ENCODE results near the gene NRG2. TPM values are rescaled to one million over a fixed set of nuclear protein-coding genes. Genes with fewer than 3 reads are reported as not detected.

The NRG2 gene
- total and polyA plus RNA-seq, 2 experiments from 2014 or later = 0.37 to 1.3 TPM

GRCh38 chr5:139811274-139811607, 231.9 kb downstream of the NRG2 start:
- no peak overlapping the region for H3K4me2 ChIP-seq
- H3K79me2 ChIP-seq (replicated peaks; ENCODE audit: insufficient read depth) = no peaks in the 10 kb centered on the region
- Mint-ChIP-seq H3K9me3 (no peaks in the 10 kb centered on the region; the same call in 2 of the 3 replicates), H3K27ac (no peak overlapping the region), H3K36me3 (ENCODE audit: low read depth) (no peaks in the 10 kb centered on the region), H3K4me1 (no peaks in the 10 kb centered on the region; the same call in 2 of the 3 replicates), H3K4me3 (no peak overlapping the region), H3K27me3 (ENCODE audit: insufficient read depth, low read depth, poor library complexity) (peaks cover 25% of the 10 kb centered on the region)
- H2AFZ ChIP-seq = no peak overlapping the region
- DNase-seq (ENCODE audit: low spot score) (no peak), ATAC-seq (no peak)
- H3F3A ChIP-seq (replicated peaks; ENCODE audit: low read depth) = no peaks in the 10 kb centered on the region
- no peaks in the 10 kb centered on the region for H3K27me3 ChIP-seq (ENCODE audit: insufficient read depth)
- no peak overlapping the region for H3K4me3 ChIP-seq
- TF ChIP-seq, protein P1, sequence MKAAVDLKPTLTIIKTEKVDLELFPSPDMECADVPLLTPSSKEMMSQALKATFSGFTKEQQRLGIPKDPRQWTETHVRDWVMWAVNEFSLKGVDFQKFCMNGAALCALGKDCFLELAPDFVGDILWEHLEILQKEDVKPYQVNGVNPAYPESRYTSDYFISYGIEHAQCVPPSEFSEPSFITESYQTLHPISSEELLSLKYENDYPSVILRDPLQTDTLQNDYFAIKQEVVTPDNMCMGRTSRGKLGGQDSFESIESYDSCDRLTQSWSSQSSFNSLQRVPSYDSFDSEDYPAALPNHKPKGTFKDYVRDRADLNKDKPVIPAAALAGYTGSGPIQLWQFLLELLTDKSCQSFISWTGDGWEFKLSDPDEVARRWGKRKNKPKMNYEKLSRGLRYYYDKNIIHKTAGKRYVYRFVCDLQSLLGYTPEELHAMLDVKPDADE (IDR thresholded peaks at IDR 0.05) = no peak
- TF ChIP-seq ZNF114 (CRISPR knock-in tag; IDR thresholded peaks at IDR 0.05) (no peak), CTCF (conservative IDR thresholded peaks at IDR 0.05; ENCODE audit: low read depth in 2 of 2) (no peak), POLR2AphosphoS5 (IDR thresholded peaks at IDR 0.05; ENCODE audit: low read depth) (no peak), ZNF331 (CRISPR knock-in tag; IDR thresholded peaks at IDR 0.05; ENCODE audit: low read depth) (no peak), EZH2 (IDR thresholded peaks at IDR 0.05; ENCODE audit: low read depth, unreplicated experiment) (no peak), CREB1 (CRISPR knock-in tag; IDR thresholded peaks at IDR 0.05; ENCODE audit: low read depth) (no peak), EZH2phosphoT487 (IDR thresholded peaks at IDR 0.05; ENCODE audit: unreplicated experiment) (no peak), NANOG (IDR thresholded peaks at IDR 0.05; ENCODE audit: borderline replicate concordance) (no peak), JUNB (IDR thresholded peaks at IDR 0.05; ENCODE audit: unreplicated experiment) (no peak), STAT1 (IDR thresholded peaks at IDR 0.05; ENCODE audit: unreplicated experiment) (no peak)
- TF ChIP-seq, protein P2, sequence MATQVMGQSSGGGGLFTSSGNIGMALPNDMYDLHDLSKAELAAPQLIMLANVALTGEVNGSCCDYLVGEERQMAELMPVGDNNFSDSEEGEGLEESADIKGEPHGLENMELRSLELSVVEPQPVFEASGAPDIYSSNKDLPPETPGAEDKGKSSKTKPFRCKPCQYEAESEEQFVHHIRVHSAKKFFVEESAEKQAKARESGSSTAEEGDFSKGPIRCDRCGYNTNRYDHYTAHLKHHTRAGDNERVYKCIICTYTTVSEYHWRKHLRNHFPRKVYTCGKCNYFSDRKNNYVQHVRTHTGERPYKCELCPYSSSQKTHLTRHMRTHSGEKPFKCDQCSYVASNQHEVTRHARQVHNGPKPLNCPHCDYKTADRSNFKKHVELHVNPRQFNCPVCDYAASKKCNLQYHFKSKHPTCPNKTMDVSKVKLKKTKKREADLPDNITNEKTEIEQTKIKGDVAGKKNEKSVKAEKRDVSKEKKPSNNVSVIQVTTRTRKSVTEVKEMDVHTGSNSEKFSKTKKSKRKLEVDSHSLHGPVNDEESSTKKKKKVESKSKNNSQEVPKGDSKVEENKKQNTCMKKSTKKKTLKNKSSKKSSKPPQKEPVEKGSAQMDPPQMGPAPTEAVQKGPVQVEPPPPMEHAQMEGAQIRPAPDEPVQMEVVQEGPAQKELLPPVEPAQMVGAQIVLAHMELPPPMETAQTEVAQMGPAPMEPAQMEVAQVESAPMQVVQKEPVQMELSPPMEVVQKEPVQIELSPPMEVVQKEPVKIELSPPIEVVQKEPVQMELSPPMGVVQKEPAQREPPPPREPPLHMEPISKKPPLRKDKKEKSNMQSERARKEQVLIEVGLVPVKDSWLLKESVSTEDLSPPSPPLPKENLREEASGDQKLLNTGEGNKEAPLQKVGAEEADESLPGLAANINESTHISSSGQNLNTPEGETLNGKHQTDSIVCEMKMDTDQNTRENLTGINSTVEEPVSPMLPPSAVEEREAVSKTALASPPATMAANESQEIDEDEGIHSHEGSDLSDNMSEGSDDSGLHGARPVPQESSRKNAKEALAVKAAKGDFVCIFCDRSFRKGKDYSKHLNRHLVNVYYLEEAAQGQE (IDR thresholded peaks at IDR 0.05; ENCODE audit: unreplicated experiment) = no peak
- TF ChIP-seq, protein P3, sequence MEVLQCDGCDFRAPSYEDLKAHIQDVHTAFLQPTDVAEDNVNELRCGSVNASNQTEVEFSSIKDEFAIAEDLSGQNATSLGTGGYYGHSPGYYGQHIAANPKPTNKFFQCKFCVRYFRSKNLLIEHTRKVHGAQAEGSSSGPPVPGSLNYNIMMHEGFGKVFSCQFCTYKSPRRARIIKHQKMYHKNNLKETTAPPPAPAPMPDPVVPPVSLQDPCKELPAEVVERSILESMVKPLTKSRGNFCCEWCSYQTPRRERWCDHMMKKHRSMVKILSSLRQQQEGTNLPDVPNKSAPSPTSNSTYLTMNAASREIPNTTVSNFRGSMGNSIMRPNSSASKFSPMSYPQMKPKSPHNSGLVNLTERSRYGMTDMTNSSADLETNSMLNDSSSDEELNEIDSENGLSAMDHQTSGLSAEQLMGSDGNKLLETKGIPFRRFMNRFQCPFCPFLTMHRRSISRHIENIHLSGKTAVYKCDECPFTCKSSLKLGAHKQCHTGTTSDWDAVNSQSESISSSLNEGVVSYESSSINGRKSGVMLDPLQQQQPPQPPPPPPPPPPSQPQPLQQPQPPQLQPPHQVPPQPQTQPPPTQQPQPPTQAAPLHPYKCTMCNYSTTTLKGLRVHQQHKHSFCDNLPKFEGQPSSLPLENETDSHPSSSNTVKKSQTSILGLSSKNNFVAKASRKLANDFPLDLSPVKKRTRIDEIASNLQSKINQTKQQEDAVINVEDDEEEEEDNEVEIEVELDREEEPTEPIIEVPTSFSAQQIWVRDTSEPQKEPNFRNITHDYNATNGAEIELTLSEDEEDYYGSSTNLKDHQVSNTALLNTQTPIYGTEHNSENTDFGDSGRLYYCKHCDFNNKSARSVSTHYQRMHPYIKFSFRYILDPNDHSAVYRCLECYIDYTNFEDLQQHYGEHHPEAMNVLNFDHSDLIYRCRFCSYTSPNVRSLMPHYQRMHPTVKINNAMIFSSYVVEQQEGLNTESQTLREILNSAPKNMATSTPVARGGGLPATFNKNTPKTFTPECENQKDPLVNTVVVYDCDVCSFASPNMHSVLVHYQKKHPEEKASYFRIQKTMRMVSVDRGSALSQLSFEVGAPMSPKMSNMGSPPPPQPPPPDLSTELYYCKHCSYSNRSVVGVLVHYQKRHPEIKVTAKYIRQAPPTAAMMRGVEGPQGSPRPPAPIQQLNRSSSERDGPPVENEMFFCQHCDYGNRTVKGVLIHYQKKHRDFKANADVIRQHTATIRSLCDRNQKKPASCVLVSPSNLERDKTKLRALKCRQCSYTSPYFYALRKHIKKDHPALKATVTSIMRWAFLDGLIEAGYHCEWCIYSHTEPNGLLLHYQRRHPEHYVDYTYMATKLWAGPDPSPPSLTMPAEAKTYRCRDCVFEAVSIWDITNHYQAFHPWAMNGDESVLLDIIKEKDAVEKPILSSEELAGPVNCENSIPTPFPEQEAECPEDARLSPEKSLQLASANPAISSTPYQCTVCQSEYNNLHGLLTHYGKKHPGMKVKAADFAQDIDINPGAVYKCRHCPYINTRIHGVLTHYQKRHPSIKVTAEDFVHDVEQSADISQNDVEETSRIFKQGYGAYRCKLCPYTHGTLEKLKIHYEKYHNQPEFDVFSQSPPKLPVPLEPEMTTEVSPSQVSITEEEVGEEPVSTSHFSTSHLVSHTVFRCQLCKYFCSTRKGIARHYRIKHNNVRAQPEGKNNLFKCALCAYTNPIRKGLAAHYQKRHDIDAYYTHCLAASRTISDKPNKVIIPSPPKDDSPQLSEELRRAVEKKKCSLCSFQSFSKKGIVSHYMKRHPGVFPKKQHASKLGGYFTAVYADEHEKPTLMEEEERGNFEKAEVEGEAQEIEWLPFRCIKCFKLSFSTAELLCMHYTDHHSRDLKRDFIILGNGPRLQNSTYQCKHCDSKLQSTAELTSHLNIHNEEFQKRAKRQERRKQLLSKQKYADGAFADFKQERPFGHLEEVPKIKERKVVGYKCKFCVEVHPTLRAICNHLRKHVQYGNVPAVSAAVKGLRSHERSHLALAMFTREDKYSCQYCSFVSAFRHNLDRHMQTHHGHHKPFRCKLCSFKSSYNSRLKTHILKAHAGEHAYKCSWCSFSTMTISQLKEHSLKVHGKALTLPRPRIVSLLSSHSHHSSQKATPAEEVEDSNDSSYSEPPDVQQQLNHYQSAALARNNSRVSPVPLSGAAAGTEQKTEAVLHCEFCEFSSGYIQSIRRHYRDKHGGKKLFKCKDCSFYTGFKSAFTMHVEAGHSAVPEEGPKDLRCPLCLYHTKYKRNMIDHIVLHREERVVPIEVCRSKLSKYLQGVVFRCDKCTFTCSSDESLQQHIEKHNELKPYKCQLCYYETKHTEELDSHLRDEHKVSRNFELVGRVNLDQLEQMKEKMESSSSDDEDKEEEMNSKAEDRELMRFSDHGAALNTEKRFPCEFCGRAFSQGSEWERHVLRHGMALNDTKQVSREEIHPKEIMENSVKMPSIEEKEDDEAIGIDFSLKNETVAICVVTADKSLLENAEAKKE (CRISPR knock-in tag; IDR thresholded peaks at IDR 0.05) = no peak
- no peaks in the 10 kb centered on the region for H3K9me2 ChIP-seq (ENCODE audit: insufficient read depth)
- H3K36me3 ChIP-seq (ENCODE audit: insufficient read depth) = no peaks in the 10 kb centered on the region
- no peaks in the 10 kb centered on the region for H4K20me1 ChIP-seq (replicated peaks; ENCODE audit: insufficient read depth)
- H3K4me1 ChIP-seq (ENCODE audit: insufficient read depth) = no peaks in the 10 kb centered on the region
- H3K27ac ChIP-seq (ENCODE audit: low read depth) = no peak overlapping the region

Data from GM23338 (cell line).